Measurements from ENCODE around the gene ARHGEF12. TPM values are rescaled to one million over a fixed set of nuclear protein-coding genes. Genes with fewer than 3 reads are reported as not detected.

The ARHGEF12 gene
- total RNA-seq, 1 donor from 2014 or later, result 36.5 TPM

DNA sequence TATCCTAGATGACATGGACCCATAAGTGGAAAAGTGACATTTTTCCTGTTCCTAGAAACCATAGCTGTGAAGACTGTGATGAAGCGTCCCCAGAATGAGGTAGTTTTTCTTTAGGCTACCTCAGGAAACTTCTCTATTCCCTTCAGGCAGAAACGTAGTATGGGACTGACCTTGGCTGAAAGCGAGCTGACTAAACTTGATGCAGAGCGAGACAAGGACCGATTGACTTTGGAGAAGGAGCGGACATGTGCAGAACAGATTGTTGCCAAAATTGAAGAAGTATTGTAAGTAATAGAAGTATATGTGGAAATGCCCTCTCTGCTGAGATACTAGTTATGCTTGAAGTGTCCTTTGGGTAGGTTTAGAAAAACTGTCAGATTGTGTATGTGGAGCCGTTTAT is 110.6 kb downstream of the ARHGEF12 start:
- TF ChIP-seq, protein P1, sequence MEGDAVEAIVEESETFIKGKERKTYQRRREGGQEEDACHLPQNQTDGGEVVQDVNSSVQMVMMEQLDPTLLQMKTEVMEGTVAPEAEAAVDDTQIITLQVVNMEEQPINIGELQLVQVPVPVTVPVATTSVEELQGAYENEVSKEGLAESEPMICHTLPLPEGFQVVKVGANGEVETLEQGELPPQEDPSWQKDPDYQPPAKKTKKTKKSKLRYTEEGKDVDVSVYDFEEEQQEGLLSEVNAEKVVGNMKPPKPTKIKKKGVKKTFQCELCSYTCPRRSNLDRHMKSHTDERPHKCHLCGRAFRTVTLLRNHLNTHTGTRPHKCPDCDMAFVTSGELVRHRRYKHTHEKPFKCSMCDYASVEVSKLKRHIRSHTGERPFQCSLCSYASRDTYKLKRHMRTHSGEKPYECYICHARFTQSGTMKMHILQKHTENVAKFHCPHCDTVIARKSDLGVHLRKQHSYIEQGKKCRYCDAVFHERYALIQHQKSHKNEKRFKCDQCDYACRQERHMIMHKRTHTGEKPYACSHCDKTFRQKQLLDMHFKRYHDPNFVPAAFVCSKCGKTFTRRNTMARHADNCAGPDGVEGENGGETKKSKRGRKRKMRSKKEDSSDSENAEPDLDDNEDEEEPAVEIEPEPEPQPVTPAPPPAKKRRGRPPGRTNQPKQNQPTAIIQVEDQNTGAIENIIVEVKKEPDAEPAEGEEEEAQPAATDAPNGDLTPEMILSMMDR (conservative IDR thresholded peaks at IDR 0.05; ENCODE audit: low read depth, low read length), result no peak
- no peak for DNase-seq (ENCODE audit: low read depth)
- H3K4me3 ChIP-seq (ENCODE audit: low read depth, low read length), result no peak overlapping the region

DNA sequence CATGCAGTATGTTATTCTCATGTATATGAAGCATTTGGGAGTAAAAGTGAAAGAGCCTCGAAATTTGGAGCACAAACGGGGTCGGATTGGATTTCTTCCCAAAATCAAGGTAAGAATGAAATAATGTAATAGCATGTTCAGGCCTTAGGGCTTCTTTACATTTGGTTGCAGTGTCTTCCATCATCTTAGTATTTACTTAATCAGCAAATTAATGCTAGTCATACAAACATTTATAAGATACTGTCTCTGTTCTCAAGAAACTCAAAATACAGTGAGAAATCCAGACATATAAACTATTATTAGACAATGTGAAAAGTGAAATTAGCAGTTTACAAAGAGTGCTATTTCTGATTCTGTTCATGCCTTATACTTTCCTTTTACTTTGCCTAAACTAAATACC is 112.0 kb downstream of the ARHGEF12 start:
- TF ChIP-seq, protein P1 (conservative IDR thresholded peaks at IDR 0.05; ENCODE audit: low read depth, low read length), result no peak
- no peak for DNase-seq (ENCODE audit: low read depth)
- no peak overlapping the region for H3K4me3 ChIP-seq (ENCODE audit: low read depth, low read length)

DNA sequence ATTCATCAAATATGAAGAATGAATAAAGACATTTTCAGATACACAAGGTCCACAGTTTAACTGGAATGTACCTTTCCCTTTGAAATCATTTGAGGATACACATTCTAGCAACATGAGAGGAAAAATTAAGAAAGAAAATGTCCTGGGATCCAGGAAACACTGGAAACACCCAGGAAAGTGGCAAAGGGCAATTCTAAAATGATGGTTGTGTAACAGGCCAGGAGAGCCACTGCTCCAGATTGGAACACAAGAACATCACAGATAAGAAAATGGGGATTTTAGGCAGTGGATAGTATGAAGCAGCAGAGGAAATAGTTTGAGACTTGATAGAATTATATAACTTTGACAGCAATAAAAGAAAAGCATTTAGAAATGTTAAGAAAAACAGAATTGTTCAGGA is 119.3 kb downstream of the ARHGEF12 start:
- no peak overlapping the region for H3K4me3 ChIP-seq (ENCODE audit: low read depth, low read length)
- DNase-seq (ENCODE audit: low read depth), result no peak
- TF ChIP-seq, protein P1 (conservative IDR thresholded peaks at IDR 0.05; ENCODE audit: low read depth, low read length), result no peak

DNA sequence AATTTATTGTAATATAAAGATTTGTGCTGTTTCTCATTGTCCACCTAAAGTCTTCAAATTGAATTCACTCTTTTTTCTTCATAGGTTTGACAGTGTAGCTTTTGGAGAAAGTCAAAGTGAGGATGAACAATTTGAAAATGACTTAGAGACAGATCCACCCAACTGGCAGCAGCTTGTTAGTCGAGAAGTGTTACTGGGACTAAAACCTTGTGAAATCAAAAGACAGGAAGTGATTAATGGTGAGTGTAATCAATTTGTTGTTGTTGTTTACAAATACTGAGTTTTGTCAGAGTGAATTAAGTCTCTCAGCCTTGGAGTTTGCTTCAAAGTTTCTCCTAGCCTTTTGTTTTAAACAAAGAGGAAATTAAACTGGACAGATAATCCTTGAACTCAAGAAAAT is 121.8 kb downstream of the ARHGEF12 start:
- TF ChIP-seq, protein P1 (conservative IDR thresholded peaks at IDR 0.05; ENCODE audit: low read depth, low read length), result no peak
- no peak for DNase-seq (ENCODE audit: low read depth)

DNA sequence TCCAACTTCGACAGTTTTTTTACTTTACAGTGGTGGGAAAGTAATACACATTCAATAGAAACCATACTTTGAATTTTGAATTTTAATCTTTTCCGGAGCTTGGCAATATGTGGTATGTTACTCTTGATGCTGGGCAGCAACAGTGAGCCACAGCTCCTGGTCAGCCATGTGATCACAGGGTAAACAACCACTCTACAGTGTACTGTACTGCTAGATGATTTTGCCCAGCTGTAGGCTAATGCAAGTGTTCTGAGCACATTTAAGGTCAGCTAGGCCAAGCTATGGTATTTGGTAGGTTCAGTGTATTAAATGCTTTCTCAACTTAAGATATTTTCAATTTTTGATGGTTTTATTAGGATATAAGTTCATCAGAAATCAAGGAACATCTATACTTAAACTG is 126.6 kb downstream of the ARHGEF12 start:
- no peak overlapping the region for H3K4me3 ChIP-seq (ENCODE audit: low read depth, low read length)
- TF ChIP-seq, protein P1 (conservative IDR thresholded peaks at IDR 0.05; ENCODE audit: low read depth, low read length), result no peak
- DNase-seq (ENCODE audit: low read depth), result no peak

More for the DNA sequence above, 121.8 kb downstream of the ARHGEF12 start:
- H3K4me3 ChIP-seq (ENCODE audit: low read depth, low read length), result no peak overlapping the region

DNA sequence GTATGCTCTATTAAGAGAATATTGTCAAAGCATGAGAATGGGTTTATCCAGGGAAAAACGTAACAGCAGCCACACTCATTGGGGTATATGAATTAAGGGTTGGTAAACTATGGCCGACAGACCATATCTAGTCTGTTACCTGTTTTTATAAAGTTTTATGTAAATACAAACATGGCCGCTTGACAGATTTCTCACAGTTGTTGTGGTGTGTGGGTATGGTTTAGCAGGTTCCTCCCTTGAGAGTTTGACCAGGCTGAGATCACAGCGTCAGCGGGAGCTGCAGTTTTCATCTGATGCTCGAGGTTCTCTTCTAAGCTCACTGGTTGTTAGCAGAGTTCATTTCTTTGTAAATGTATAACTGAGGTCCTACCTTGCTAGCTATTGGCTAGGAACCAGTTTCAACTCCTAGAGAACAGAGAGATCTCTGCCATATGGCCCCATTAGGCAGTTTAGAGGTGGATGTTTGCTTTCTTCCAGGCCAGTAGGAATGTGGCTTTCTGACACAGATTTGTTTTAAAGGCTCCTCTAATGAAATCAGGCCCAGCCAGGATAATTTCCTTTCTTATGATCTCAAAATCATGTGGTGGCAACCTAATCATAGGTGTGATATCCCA is 129.8 kb downstream of the ARHGEF12 start:
- TF ChIP-seq, protein P1 (conservative IDR thresholded peaks at IDR 0.05; ENCODE audit: low read depth, low read length), result no peak

DNA sequence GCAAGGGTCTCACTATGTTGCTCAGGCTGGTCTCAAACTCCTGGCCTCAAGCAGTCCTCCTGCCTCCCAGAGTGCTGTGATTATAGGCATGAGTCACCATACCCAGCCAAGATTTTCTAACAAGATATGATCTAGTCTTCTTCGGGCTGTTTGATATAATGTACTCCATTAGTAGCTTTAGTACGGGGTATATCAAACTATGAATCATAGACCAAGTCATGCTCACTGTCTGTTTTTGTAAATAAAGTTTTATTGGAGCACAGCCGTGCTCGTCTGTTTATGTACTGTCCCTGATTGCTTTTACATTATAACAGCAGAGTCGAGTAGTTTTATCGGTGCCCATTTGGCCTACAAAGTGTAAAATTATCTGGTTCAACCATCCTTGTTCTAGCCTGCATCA is 131.4 kb downstream of the ARHGEF12 start:
- TF ChIP-seq, protein P1 (conservative IDR thresholded peaks at IDR 0.05; ENCODE audit: low read depth, low read length), result no peak
- no peak for DNase-seq (ENCODE audit: low read depth)
- no peak overlapping the region for H3K4me3 ChIP-seq (ENCODE audit: low read depth, low read length)

More for the DNA sequence above, 129.8 kb downstream of the ARHGEF12 start:
- no peak overlapping the region for H3K4me3 ChIP-seq (ENCODE audit: low read depth, low read length)
- no peak for DNase-seq (ENCODE audit: low read depth)

All from epithelial cell of proximal tubule (primary cell).